NAMALWA (cell line): Measurements from ENCODE around the gene RALGAPA1.
"Not testable (repeated sequence)": the region's sequence is repeated elsewhere in the genome, so short reads cannot be mapped to it uniquely, and the experiment has no call there.

Source experiments
- DNase-seq: peaks from one replicate; pipeline ENCODE4 v3.0.0-alpha.2; 2015; ENCODE audit warnings: low spot score

Gene RALGAPA1

DNA sequence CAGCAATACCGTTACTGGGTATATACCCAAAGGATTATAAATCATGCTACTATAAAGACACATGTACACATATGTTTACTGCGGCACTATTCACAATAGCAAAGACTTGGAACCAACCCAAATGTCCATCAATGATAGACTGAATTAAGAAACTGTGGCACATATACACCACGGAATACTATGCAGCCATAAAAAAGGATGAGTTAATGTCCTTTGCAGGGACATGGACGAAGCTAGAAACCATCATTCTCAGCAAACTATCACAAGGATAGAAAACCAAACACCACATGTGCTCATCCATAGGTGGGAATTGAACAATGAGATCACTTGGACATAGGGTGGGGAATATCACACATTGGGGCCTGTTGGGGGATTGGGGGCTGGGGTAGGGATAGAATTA lies 187.1 kb downstream of the RALGAPA1 start:
- not testable (repeated sequence) for DNase-seq

- DNase-seq, result not testable (repeated sequence)
Observed at GRCh38 chr14:35619998-35620397, 189.1 kb downstream of the RALGAPA1 start.

DNA sequence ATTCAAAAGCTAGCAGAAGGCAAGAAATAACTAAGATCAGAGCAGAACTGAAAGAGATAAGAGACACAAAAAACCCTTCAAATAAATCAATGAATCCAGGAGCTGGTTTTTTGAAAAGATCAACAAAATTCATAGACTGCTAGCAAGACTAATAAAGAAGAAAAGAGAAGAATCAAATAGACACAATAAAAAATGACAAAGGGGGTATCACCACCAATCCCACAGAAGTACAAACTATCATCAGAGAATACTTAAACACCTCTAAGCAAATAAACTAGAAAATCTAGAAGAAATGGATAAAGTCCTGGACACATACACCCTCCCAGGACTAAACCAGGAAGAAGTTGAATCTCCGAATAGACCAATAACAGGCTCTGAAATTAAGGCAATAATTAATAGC lies 189.6 kb downstream of the RALGAPA1 start:
- DNase-seq, result not testable (repeated sequence)

DNA sequence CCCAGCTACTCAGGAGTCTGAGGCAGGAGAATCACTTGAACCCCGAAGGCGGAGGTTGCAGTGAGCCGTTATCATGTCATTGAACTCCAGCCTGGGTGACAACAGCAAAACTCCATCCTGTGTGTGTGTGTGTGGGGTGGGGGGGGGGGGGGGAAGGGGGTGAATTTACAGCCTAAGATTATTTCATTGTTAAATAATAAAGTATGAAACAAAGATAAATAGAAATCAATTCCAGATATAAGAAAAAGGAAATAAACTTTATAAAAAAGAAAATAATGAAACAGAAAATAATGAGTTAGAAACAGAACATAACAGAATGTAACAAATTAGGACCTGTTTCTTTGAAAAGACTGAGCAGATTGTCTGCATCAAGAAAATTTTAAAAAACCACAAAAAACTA lies 191.6 kb downstream of the RALGAPA1 start:
- DNase-seq, result no peak

DNA sequence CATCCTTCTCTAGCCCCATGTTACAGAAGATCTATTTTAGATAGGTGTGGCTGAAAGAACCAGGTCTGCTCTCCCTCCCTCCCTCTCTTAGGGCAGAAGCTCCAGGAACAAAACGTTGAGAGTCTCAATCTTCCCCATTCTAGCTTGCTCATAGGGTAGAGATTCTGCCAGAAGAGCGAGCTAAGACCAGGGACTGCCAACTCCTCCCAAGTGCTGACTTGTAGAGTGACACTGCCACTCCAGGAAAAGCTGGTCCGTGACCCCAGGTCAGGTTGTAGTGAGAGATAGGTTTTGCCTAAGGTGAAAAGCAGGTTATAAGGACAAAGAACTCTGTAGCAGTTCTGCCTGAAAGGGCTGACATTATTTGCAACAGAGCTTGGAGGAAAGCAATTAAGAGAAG lies 201.7 kb downstream of the RALGAPA1 start:
- DNase-seq, result no peak

GRCh38 chr14:35600253-35600652 lies 208.8 kb downstream of the RALGAPA1 start:
- DNase-seq, result no peak

DNA sequence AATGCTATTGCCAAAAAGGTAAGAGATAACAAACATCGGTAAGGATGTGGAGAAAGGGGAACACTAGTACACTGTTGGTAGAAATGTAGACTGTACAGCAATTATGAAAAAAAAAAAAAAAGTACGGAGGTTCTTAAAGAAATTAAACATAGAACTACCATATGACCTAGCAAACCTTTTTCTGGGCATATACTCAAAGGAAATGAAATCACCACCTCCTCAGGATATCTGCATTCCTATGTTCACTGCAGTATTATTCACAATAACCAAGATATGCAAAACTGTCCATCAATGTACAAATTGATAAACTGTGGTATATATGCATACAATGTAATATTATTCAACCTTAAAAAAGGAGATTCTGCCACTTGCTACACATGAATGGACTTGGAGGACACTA lies 214.5 kb downstream of the RALGAPA1 start:
- DNase-seq, result no peak

DNA sequence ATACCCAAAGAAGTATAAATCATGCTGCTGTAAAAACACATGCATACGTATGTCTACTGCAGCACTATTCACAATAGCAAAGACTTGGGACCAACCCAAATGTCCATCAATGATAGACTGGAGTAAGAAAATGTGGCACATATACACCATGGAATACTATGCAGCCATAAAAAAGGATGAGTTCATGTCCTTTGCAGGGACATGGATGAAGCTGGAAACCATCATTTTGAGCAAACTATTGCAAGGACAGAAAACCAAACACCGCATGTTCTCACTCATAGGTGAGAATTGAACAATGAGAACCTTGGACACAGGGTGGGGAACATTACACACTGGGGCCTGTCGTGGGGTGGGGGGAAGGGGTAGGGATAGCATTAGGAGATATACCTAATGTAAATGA lies 221.7 kb downstream of the RALGAPA1 start:
- DNase-seq, result not testable (repeated sequence)

DNA sequence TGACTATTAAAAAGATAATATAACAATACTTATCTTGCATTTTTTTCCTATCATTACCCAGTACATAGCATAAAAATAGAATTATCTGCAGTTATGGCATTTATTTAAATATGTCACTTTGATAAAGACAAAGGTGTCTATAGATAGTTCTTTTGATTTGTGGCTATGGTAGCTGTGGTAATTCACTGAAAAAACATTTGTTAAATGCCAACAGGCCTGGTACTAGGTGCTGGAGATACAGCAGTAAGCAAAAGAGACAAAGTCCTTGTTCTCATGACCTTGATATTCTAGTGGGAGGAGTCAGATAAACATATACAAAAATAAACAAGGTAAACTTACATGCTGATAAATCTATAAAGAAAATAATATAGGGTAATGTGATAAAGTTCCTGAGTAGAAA lies 230.5 kb downstream of the RALGAPA1 start:
- DNase-seq, result no peak

DNA sequence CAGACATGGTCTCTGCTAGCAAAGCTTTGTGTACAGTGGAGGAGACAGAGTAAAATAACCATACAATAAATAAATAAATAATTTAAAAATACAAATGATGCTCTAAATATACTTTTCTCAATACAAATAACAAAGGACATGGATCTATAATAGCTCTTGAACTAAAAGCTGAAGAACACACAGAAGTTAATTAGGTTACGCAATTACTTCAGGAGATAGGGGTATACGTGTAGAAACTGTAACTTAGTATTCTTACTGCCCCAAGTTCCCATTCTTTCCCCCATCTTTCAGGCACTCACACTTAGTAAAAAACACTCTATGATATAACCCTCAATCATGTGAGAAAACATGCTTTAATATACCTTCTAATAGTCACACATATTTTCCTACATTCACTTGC lies 231.0 kb downstream of the RALGAPA1 start:
- no peak for DNase-seq

GRCh38 chr14:35576856-35577255 lies 232.2 kb downstream of the RALGAPA1 start:
- no peak for DNase-seq

DNA sequence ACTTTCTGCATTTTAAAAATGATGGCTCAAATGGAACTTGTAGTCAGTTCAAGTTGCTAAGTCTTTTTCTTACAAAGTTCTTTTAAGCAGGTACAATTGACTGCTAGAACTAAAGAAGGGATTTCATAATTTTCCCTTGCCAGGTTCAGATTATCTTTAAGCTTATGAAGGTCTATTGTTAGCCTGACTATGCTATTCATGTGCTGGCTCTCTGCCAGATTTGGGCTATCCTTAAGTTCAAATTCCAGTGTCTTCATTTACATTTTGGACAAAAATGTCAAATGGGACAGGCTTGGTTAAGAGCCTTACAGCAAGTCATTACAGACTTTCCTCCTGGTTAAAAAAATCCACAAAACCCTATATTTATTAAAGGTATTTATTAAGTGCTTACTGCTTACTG lies 232.8 kb downstream of the RALGAPA1 start:
- no peak for DNase-seq

DNA sequence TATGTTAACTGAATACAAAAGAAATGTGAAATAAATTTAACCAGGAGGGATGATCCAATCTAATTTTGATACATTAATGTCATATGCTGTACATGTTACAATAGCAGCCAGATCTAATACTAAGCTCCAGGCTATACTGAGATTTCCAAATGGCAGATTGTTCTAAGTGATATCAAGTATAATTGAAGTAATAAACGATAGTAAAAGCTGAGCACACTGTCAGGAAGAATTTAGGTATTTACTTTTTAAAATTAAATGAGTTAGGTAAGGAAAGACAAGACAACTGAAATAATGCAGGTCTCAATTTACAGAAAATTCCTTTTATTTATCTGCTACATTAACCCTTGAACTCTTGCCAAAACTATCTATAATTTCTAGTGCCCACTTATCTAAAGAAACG lies 235.2 kb downstream of the RALGAPA1 start:
- no peak for DNase-seq

DNA sequence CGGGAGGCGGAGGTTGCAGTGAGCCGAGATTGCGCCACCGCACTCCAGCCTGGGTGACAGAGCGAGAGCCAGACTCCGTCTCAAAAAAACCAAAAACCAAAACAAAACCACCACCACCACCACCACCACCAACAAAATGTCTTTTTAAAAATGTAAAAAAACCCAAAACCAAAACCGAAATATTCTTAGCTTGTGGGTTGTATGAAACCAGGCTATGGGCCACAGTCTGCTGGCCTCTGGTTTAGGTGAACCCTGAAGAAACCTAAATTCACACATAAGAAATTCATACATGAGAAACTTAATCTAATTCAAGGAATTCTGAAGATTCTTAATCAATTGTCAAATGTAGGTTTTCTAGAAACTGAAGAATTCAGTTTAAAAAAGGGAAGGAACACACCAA lies 237.5 kb downstream of the RALGAPA1 start:
- DNase-seq, result no peak

GRCh38 chr14:35565871-35566464 lies 243.1 kb downstream of the RALGAPA1 start:
- no peak for DNase-seq

DNA sequence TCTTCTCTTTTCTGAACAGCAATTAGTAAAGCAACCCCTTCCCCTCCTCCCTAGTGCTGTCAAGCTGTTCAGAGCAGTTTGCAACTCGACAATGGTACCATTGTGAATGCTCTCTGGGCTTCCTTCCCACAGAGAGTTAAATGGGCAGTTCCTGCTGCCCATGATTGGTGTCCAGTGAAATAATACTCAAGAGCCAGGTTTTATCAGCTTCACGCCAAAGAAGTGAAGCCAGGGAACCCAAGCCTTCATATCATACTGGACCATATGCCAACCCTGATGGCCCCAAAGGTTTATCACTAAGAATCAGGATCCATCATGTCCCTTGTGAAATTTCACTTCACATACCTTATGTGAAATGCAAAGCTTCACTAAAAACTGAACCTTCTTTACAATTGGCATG lies 250.4 kb downstream of the RALGAPA1 start:
- DNase-seq, result no peak

DNA sequence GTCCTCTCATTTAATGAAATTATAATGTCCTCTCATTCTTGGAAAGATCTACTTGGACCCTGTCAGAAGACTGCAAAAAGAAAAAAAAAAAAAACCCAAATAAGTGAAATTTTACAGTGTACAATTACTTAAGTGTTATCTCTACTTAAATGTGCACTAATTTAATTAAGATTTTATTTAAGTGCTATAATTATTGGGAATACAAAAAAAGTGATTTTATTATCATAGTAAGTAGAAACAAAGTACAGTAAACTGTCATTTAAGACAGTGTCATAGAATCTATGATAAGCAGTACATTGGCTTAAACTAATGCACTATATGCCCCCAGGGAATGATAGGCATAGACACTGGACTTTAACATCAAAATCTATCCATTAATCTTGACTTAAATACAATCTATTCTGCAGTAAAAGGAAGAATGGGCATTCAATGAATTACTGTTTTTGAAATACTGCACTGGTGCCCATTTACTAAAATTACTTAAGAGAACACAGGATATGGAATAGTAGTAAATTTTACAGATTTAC lies 251.8 kb downstream of the RALGAPA1 start:
- no peak for DNase-seq

GRCh38 chr14:35556548-35556947 lies 252.5 kb downstream of the RALGAPA1 start:
- DNase-seq, result no peak

- no peak for DNase-seq
Observed at GRCh38 chr14:35553808-35554207, 255.3 kb downstream of the RALGAPA1 start.

GRCh38 chr14:35551081-35551480 lies 258.0 kb downstream of the RALGAPA1 start:
- no peak for DNase-seq

GRCh38 chr14:35549551-35549950 lies 259.5 kb downstream of the RALGAPA1 start:
- DNase-seq, result no peak

- DNase-seq, result no peak
Observed at GRCh38 chr14:35543006-35543405, 266.1 kb downstream of the RALGAPA1 start.

GRCh38 chr14:35539969-35540368 lies 269.1 kb downstream of the RALGAPA1 start:
- DNase-seq, result peak; percentile 31

GRCh38 chr14:35535483-35536112 lies 273.5 kb downstream of the RALGAPA1 start:
- DNase-seq, result no peak
